ENCODE data around the gene ASXL1.
"Not testable (repeated sequence)": the region's sequence is repeated elsewhere in the genome, so short reads cannot be mapped to it uniquely, and the experiment has no call there.

Gene ASXL1

GRCh38 chr20:32363492-32363891 is 5.4 kb downstream of the ASXL1 start:
- FAIRE-seq = no peak

GRCh38 chr20:32364554-32365208 is 6.5 kb downstream of the ASXL1 start:
- FAIRE-seq = no peak

GRCh38 chr20:32365564-32365963 is 7.4 kb downstream of the ASXL1 start:
- no peak for FAIRE-seq

DNA sequence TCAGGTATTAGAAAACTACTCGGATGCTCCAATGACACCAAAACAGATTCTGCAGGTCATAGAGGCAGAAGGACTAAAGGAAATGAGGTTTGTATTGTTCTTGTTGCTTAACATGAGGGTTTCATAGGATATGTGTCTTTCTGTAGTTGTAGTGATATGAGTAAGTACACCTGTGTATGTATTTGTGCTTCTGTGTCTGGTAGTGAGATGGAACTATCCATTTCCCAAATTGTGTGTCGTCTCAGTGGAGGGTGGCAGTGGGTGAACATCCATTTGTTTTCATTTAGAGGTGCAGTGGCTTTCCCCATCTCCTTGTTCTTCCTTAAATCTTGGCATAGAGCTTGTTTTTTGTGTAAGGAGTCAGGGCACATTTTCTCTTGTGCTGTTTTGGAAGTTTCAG is 8.2 kb downstream of the ASXL1 start:
- FAIRE-seq = no peak

- no peak for FAIRE-seq
These were observed 10.2 kb downstream of the ASXL1 start for GRCh38 chr20:32368323-32368722.

- no peak for FAIRE-seq
These were observed 10.8 kb downstream of the ASXL1 start for GRCh38 chr20:32368925-32369324.

GRCh38 chr20:32370897-32371296 is 12.8 kb downstream of the ASXL1 start:
- no peak for FAIRE-seq

- no peak for FAIRE-seq
These were observed 20.3 kb downstream of the ASXL1 start for GRCh38 chr20:32378461-32378860.

DNA sequence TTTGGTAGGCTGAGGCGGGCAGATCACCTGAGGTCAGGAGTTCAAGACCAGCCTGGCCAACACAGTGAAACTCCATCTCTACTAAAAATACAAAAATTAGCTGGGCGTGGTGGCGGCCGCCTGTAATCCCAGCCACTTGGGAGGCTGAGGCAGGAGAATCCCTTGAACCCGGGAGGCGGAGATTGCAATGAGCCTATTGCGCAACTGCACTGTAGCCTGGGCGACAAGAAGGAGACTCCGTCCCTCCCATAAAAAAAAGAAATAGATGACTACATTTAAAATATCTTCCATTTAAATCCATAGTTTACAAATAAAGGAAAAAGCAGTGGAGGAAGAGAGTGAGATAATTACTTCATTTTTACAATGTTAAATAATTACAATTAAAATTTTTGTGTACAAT is 21.9 kb downstream of the ASXL1 start:
- FAIRE-seq = not testable (repeated sequence)

DNA sequence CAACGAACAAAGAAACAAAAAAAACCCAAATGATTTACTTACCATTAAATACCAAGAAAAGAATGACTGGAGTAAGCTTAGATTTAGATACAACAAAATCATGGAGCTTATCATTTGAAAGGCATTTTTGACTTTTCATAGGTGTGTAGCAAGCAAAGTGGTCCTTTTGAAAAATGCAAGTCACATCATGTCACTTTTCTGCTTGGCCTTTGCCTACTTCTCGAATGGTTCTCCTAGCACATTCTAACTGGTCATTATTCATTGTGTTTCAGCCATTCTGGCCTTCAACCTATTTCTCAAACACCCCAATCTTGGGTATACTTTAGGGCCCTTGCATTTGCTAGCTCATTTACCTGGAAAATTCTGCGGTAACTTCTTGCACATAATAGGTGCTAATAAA is 22.6 kb downstream of the ASXL1 start:
- FAIRE-seq = no peak

DNA sequence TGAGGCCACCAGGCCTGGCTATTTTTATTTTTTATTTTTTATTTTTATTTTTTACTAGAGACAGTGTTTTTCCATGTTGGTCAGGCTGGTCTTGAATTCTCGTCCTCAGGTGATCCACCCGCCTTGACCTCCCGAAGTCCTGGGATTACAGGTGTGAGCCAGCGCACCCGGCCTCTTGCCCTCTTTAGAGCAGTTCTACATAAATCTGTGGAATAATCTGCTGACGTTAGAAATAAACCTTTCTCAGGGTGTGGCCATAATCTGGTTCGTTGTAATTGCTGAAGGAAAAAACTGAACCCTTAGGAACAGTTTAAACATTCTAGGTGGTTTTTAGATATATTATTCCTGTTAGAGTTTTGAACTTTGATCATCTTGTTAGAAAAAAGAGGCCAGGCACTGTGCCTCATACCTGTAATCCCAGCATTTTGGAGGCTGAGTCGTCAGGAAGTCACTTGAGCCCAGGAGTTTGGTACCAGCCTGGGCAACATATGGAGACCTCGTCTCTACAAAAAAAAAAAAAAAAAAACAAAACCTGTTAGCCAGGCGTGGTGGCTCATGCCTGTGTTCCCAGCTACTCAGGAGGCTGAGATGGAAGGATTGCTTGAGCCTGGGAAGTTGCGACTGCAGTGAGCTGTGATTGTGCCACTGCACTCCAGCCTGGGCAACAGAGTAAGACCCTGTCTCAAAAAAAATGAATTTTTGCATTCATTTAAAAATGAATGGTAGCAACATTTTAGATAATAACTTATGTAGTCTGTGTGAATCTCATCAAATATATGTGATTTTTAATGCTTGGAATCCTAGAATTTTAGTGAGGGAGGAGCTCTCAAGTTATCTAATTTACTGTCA is 24.2 kb downstream of the ASXL1 start:
- FAIRE-seq = no peak

DNA sequence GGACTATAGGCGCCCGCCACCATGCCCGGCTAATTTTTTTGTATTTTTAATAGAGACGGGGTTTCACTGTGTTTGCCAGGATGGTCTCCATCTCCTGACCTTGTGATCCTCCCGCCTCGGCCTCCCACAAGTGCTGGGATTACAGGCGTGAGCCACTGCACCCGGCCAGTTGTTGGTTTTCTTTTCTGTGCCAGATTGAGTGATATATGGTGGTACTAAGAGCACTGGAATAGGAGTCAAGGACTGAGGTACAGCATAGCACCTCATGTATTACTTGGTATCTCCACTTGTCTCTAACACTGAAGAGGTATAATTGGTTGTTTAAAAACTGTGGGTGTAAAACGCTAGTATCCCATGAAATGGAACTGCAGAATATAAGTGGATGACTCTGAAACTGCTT is 25.3 kb downstream of the ASXL1 start:
- not testable (repeated sequence) for FAIRE-seq

- no peak for FAIRE-seq
These were observed 27.4 kb downstream of the ASXL1 start for GRCh38 chr20:32385541-32385940.

- no peak for FAIRE-seq
These were observed 28.0 kb downstream of the ASXL1 start for GRCh38 chr20:32386091-32386490.

GRCh38 chr20:32387252-32387651 is 29.1 kb downstream of the ASXL1 start:
- FAIRE-seq = no peak

GRCh38 chr20:32391003-32391402 is 32.9 kb downstream of the ASXL1 start:
- FAIRE-seq = no peak

- FAIRE-seq = no peak
These were observed 36.9 kb downstream of the ASXL1 start for GRCh38 chr20:32395066-32395465.

DNA sequence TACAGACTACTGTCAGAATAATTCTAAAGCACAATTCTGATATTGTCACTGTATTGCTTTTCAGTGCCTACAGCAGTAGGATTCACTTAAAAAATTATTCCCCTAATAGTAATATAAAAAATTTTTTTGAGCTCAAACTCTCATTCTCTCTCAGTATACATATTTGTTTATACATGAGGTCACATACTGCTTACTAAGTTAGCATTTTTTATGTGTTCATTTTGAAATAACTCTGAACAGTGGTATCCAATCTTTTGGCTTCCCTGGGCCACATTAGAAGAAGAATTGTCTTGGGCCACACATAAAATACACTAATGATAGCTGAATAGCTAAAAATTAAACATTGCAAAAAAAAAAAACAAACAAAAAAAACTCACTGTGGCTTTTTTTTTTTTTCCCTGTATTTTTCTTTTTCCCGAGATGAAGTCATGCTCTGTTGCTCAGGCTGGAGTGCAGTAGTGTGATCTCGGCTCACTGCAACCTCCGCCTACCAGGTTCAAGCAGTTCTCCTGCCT is 38.6 kb downstream of the ASXL1 start:
- no peak for FAIRE-seq

GRCh38 chr20:32397567-32398084 is 39.5 kb downstream of the ASXL1 start:
- FAIRE-seq = no peak

- no peak for FAIRE-seq
These were observed 42.3 kb downstream of the ASXL1 start for GRCh38 chr20:32400476-32400875.

DNA sequence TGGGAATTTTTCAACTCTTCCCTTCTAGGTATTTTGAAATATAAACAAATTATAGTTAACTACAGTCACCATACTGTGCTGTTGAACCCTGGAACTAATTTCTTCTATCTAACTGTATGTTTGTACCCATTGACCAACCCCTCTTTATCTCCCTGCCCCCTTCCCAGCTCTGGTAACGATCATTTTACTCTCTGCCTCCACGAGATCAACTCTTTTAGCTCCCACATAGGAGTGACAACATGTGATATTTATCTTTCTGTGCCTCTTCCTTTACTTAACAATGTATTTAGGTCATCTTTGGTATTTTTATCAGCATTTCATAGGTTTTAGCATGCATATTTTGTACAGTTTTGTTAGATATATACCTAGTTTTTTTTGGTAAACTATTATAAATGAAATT is 45.9 kb downstream of the ASXL1 start:
- FAIRE-seq = no peak

- no peak for FAIRE-seq
These were observed 48.6 kb downstream of the ASXL1 start for GRCh38 chr20:32406701-32407100.

GRCh38 chr20:32407131-32407750 is 49.1 kb downstream of the ASXL1 start:
- FAIRE-seq = not testable (repeated sequence)

Data from A204.1 (cell line).